GM06990 (cell line): ENCODE results near the gene TTLL10.

Experiments
- DNase-seq: peaks from one replicate; pipeline ENCODE4 v3.0.0-alpha.2; 2011; ENCODE audit not compliant: insufficient read length; ENCODE audit errors: extremely low read depth
- H3K27me3 ChIP-seq: replicated peaks from 2 replicates; pipeline ENCODE4 v1.6.0; 2011; ENCODE audit warnings: low read length; ENCODE audit not compliant: control insufficient read depth, insufficient read depth
- H3K36me3 ChIP-seq: 2 replicates; pipeline ENCODE4 v1.5.1; 2011; ENCODE audit warnings: low read length; ENCODE audit not compliant: control insufficient read depth, insufficient read depth
- H3K4me3 ChIP-seq: replicated peaks from 2 replicates; pipeline ENCODE4 v1.5.1; 2011; ENCODE audit warnings: low read depth, mild to moderate bottlenecking, control low read depth, low read length
- TF ChIP-seq, protein P1 (sequence below): IDR thresholded peaks from 2 replicates; pipeline ENCODE4 v1.5.1; 2011; ENCODE audit warnings: low read length, control low read depth, mild to moderate bottlenecking, inconsistent platforms; ENCODE audit not compliant: insufficient read depth, poor library complexity, severe bottlenecking

Gene TTLL10

DNA sequence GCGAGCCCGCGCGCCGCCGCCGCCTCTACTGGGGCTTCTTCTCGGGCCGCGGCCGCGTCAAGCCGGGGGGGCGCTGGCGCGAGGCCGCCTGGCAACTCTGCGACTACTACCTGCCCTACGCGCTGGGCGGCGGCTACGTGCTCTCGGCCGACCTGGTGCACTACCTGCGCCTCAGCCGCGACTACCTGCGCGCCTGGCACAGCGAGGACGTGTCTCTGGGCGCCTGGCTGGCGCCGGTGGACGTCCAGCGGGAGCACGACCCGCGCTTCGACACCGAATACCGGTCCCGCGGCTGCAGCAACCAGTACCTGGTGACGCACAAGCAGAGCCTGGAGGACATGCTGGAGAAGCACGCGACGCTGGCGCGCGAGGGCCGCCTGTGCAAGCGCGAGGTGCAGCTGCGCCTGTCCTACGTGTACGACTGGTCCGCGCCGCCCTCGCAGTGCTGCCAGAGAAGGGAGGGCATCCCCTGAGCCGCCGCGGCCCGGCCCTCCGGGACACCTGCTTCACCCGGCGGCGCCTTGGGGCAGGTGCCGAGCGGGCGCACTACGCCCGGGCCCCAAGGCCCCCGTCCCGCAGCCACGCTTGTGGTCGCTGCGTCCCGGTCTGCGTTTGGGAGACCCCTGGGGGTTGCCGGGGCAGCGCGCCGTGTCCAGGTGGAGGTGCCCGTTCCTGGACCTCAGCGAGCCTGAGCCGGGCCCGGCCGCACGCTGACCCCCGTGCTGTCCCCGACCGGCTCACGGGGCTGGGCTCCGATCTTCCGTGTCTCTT, 59.3 kb downstream of the TTLL10 start:
- no peak for DNase-seq
- TF ChIP-seq, protein P1, sequence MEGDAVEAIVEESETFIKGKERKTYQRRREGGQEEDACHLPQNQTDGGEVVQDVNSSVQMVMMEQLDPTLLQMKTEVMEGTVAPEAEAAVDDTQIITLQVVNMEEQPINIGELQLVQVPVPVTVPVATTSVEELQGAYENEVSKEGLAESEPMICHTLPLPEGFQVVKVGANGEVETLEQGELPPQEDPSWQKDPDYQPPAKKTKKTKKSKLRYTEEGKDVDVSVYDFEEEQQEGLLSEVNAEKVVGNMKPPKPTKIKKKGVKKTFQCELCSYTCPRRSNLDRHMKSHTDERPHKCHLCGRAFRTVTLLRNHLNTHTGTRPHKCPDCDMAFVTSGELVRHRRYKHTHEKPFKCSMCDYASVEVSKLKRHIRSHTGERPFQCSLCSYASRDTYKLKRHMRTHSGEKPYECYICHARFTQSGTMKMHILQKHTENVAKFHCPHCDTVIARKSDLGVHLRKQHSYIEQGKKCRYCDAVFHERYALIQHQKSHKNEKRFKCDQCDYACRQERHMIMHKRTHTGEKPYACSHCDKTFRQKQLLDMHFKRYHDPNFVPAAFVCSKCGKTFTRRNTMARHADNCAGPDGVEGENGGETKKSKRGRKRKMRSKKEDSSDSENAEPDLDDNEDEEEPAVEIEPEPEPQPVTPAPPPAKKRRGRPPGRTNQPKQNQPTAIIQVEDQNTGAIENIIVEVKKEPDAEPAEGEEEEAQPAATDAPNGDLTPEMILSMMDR, result no peak
- Histone ChIP-seq H3K4me3 (peak overlapping the region; percentile 46; the same call in 1 of the 2 replicates), H3K27me3 (no peaks in the 10 kb centered on the region; the same call in 1 of the 2 replicates), H3K36me3 (peaks cover 10% of the 10 kb centered on the region)

DNA sequence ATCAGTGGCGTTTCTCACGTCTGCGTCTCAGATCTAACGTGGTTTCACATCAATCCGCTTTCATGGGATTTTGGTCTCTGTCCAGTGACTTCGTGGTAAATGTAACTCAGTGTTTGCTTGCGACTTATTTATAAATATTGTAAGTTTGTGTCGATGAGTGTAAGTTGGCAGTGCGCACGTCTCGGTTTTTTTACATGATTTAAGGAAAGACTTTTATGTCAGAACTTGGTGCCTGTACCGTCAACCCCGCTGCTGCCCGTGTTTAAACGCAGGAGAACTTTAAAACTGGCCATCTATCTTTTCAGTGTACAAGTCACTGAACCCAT, 59.9 kb downstream of the TTLL10 start:
- Histone ChIP-seq H3K36me3 (peaks cover 4% of the 10 kb centered on the region), H3K4me3 (no peak overlapping the region), H3K27me3 (no peaks in the 10 kb centered on the region; the same call in 1 of the 2 replicates)
- DNase-seq, result no peak
- TF ChIP-seq, protein P1, result no peak

DNA sequence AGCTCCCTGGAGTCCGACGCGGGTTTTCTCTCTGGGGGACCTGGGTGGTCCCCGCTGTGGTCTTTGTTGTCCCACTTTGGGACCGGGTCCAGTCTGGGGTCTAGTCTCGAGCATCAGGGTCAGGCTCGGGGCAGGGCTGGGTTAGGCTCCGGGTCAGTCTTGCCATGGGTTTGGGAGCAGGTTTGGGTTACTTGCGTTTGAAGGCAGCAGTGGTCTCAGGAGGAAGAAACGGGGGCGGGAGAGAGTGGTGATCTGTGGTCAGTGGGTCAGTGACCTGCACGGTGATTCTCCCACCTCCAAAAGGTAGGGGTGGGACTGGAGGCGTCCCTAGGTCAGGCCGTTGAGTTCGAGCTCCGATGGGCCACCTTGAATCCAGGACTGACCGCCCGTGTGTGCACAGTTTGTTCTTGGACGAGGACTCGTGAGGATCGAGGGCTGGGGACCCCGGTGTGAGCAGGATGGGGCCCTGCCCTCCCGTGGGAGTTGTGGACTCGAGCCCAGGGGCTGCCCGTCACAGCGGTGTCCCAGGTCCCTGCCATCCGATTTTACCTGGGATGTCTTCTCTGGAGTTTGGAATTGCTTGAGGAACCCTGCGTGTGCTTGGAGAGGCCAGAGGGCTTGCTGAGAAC, 60.6 kb downstream of the TTLL10 start:
- Histone ChIP-seq H3K27me3 (no peaks in the 10 kb centered on the region; the same call in 1 of the 2 replicates), H3K4me3 (no peak overlapping the region), H3K36me3 (peaks cover 3% of the 10 kb centered on the region; the same call in 1 of the 2 replicates)
- TF ChIP-seq, protein P1, result no peak
- DNase-seq, result no peak

DNA sequence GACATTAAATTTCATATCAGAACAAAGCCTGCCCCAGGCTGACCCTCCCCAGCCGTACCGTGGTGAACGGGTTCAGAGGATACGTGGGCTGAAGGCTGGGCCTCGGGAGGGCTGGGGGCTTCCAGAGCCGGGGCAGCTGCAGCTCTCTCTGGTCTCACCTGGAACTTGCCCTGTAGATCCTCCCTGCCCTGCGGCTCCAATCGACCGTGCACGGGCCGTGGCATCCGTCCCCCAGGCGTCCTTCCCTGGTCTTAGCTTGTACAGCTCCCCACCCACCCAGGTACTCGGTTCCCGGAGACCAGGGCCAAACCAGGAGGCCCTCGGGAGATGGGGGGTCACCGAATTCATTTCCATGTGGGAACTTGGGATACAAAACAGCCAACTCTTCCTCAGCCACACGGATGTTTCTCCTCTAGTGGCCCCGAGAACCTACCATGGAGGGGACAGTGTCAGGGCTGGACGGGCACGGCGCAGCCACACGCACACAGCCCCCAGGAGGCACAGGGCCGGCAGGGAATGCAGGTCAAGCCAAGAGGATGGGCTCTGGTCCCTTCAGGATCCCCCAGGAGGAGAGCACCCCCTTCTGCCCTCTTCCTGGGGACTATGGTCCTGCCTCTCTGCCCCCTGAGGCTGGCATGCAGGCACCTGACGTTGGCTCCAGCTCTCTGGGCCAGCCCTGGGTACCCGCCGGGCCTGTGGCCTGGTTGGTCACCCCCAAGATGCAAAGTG, 61.5 kb downstream of the TTLL10 start:
- H3K27me3 ChIP-seq, result no peaks in the 10 kb centered on the region; the same call in 1 of the 2 replicates
- no peak overlapping the region for H3K4me3 ChIP-seq
- no peak for DNase-seq
- H3K36me3 ChIP-seq, result no peaks in the 10 kb centered on the region; the same call in 1 of the 2 replicates
- TF ChIP-seq, protein P1, result no peak

DNA sequence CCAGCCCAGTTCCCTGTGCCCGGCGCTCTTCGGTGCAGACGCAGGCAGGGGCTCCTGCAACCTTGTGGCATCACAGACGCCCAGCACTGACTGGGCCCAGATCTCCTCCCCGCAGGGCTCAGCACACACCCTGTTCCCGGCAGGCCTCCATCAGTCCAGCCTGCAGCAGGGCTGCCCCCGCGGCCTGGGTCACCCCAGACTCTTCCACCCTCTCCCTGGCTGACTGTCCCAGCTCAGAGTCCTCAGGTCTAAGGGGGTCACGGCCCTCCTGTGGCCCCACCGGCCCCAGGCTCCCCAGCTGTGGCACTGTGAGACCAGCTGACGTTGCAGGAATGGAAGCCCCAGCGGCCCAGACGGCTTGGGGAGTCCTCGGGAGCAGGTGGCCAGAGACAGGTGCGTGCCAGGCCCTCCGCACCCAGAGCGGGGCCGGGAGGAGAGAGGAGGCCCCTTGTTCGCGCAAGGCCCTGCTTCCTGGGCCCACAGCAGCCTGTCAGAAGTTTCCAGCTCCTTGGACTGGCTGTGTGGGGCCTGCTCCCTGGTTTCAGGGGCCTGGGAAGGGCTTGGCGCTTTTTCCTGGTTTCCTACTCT, 62.6 kb downstream of the TTLL10 start:
- no peaks in the 10 kb centered on the region; the same call in 1 of the 2 replicates for H3K36me3 ChIP-seq
- TF ChIP-seq, protein P1, result no peak
- no peaks in the 10 kb centered on the region; the same call in 1 of the 2 replicates for H3K27me3 ChIP-seq
- no peak for DNase-seq
- no peak overlapping the region for H3K4me3 ChIP-seq
